NCI-H524 (cell line): ENCODE results near the gene CPE.

Source experiments
- DNase-seq, 2 experiments: peaks; one replicate each; lab custom pipeline; 2025; lab: John Stamatoyannopoulos, UW

CPE gene

DNA sequence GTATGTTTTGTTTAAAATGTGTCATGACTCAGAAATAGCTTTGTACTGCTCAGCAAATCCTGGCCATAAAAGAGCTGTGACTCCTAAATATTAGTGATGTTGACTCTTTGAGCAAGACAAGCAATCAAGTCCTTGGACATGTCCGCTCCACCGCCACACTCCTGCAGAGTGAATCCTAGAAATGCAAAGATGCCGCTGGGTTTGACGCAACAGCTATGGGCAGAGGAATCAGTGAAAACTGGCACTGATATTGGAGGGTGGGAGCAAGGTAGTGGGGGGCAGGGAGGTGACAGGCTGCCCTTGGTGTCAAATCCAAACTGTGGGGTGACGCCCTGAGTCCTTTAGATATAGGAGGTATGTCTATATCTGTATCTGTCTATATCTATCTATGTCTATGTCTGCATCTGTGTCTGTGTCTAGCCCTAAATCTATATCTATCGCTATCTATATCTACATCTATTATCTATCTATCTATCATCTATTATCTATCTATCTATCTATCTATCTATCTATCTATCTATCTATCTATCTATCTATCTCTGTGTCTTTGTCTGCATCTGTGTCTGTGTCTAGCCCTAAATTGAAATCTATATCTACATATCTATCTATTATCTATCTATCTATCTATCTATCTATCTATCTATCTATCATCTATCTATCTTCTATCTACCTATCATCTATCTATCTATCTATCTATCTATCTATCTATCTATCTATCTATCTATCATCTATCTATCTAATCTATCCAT, 129.7 kb downstream of the CPE start:
- no peak for DNase-seq

DNA sequence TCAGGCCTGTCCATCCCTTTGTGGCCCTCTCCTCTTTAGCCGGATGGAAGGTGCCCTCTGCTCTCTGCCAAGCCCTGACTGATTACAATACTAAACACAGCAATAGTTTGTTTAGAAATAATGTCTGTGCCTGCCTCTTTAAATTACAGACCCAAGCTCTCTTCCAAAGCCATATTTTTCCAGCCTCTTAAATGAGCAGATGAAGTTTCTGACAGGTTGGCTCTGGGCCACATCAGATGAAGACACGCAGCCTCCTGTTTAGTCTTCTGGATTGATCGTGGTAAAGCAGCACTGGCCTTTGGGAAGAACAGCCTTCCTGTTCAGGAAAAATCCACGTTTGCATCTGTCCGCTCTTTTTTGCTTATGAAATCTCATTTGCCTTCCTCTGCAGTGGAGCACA, 133.6 kb downstream of the CPE start:
- DNase-seq: peak in 1 of 2 experiments; percentile 41

DNA sequence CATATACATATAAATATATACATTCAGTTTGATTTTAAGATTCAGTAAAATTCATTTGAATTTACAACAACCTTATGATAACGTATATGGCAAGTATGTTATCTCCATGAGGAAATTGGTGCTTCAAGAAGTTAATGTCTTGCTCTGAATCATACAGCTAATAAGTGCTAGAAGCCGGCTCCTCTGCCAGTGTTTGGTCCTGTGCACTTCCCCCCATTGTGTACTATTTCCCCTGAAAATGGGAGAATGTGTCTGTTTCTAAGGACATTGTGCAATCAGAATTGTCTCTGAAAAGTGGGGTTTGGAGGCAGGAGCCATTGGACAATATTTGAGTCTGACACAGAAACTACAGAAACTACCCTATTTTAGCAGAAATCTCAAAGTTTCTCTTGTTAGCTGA, 135.9 kb downstream of the CPE start:
- DNase-seq: no peak

GRCh38 chr4:165515201-165515600, 136.4 kb downstream of the CPE start:
- DNase-seq: no peak

DNA sequence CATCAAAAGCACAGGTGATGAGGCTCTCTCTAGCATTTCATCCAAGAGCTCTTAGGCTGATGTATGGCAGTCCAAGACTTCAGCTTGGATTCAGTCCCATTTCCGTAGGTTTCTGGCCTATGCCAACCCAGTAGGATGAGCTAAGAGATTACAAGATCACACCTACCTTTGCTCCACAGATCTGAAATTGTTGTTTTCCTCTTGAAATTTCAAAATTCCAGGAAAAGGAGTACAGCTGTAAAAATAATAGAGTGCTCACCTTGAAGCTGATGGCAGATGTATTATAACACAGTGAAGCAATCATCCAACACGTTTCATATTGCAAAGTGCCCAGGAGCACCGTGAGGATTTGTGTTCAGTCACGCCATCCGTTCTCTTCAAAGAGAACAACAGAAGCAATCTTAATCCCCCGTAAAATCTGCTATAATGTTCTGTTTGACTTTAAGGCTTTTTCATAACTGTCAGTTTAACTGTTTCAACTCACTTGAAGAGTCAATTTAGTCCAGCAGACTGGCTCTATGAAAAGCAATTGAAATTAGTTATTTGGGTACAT, 137.5 kb downstream of the CPE start:
- DNase-seq: peak in 1 of 2 experiments; percentile 72

DNA sequence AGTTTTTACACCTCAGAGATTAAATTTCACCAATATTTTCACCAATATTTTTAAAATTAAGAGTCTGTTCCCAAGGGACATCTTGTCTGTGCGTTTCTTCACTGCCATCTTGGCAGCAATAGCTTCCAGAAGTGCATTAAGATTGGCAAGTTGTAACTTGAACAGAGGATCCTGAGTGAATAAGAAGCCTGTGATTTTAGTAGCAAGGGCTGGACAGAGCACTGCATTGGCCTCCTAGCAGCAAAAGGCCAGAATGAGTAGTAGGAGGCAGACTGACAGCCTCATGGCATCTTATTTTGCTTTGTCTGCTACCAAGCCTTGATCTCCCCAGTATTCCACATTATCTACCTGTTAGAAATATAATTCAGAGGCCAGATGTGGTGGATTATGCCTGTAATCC, 138.4 kb downstream of the CPE start:
- DNase-seq: peak in 1 of 2 experiments; percentile 21

GRCh38 chr4:165518024-165518616, 139.3 kb downstream of the CPE start:
- DNase-seq: no peak

DNA sequence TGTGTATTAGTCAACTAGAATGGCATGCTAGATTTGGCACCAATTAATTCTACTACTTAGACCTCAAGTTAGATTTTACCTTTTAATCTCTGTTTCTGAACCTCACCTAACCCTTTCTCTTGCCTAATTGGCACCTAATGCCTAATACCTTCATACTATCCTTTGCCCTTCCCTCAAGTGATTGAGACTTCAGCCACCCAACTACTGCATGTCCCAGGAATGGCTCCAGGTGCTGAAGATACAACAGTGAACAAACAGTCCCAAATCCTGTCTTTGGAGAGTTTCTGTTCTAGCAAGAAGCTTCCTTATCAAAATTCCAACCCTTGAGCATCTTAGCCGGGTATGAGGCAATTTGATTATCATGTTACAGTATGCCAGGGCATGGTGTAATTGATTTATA, 139.9 kb downstream of the CPE start:
- DNase-seq: no peak

DNA sequence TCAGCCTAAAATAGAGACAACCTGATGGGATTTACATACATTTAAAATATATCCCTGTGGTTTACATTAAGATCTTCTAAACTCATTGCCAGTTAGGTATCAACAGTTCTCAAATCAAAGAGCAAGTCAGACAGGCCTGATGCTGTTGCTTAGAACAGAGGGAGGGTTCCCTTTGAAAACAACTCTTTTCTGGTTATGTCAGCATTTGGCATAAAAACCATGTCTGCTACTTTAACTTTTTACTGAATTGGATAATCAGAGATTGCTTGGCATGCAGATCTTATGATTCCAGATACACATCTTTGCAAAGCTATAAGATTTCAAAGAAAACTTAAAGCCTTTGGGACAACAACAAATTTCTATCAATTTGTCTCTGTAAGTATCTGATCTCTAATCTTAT, 140.8 kb downstream of the CPE start:
- no peak for DNase-seq

DNA sequence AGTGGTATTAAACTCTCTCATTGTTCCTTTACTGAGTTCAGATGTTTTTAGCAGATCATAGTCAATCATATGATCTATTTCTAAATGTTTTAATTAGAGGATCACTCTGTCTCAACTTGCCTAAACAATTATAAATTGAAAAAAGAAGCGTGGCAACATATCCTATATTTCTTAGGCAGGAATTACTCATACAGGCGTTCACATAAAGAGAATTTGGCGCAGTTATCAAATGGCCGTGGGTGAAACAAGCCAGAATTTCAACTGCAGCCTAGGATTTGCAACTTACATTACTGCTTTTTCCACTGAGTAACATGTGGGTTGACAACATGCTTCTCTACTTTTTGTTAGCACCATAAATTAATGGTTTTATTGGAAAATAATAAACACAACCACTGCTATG, 141.3 kb downstream of the CPE start:
- DNase-seq: no peak

GRCh38 chr4:165522050-165522449, 143.2 kb downstream of the CPE start:
- no peak for DNase-seq

DNA sequence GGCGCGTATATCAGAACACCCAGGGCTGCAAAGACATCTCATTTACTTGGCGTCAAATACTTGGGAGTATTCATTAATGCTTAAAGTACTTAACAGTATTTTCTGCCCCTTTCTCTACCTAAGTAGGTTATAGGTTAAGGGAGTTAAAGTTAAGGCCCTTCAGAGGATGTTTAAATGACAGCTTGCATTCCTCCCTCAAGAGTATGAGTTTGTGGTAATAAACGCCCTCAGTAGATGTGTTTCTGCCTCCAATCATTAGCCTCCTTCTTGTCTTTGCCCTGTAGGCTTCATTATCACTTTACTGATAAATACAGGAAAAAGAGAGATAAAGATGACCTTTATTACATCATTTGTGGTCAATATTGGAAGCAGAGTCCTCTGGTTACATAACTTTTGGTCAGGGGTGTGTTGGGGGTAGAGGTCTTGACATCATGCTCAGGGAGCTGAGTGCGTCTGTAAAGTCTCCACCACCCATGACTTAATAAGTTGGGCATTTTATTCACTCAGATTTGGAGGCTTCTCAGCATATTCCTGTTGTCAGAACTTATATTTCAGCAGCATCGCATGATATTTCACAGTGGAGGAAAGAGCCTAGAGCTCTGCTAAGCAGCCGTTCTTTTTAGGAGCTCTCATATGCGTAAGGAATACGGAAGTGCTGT, 145.9 kb downstream of the CPE start:
- no peak for DNase-seq

DNA sequence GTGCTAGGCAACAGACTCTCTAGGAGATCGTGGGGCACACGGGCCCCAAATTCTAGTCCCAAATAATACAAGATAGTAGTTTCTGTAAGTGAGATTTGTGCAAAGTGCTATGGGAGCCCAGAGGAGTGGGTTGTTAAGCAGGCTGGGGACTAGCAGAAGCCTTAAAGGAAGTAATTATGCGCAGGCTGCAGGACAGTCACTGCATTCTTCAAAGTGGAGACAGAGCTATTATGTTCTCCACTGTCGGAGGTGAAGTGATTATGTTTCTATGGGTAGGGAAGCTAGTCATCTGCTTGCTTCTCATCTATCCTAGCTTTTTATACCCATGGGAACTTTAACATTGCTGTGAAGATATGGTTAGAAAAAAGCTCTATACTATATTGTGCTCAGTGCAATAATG, 154.2 kb downstream of the CPE start:
- no peak for DNase-seq

GRCh38 chr4:165537028-165537648, 158.3 kb downstream of the CPE start:
- DNase-seq: peak in 1 of 2 experiments; percentile 42

GRCh38 chr4:165539801-165540200, 161.0 kb downstream of the CPE start:
- DNase-seq: no peak

- DNase-seq: no peak
These were observed 161.5 kb downstream of the CPE start for GRCh38 chr4:165540206-165540830.

GRCh38 chr4:165541851-165542459, 163.1 kb downstream of the CPE start:
- DNase-seq: no peak

- DNase-seq: peak in 1 of 2 experiments; percentile 65
These were observed 163.7 kb downstream of the CPE start for GRCh38 chr4:165542476-165542875.
